DOHH2 (cell line): ENCODE results near the gene BBS12.
A peak's percentile ranks its signal among the peaks of the same experiment; 100 is the strongest.

ENCODE experiments used
- H3F3A ChIP-seq: fragments of 200-600 bp; sonication (generic), shearing (Covaris generic); 2 replicates; pipeline ENCODE4 v1.6.0; 2016; ENCODE audit warnings: antibody characterized with exemption, mild to moderate bottlenecking; ENCODE audit not compliant: control insufficient read depth, insufficient read depth
- H3K27ac ChIP-seq: fragments of 200-600 bp; sonication (generic); 2 replicates; pipeline ENCODE4 v1.5.1; 2014; ENCODE audit warnings: low read depth, mild to moderate bottlenecking, low read length, moderate library complexity
- H3K27me3 ChIP-seq: fragments of 200-600 bp; sonication (generic); 2 replicates; pipeline ENCODE4 v1.6.1; 2014; ENCODE audit warnings: mild to moderate bottlenecking, low read length, mixed read lengths; ENCODE audit not compliant: control insufficient read depth
- H3K36me3 ChIP-seq: fragments of 200-600 bp; sonication (generic); 2 replicates; pipeline ENCODE4 v1.6.1; 2014; ENCODE audit warnings: mild to moderate bottlenecking, low read length, moderate library complexity, mixed read lengths; ENCODE audit not compliant: control insufficient read depth
- H3K4me1 ChIP-seq: fragments of 200-600 bp; sonication (generic); 2 replicates; pipeline ENCODE4 v1.6.1; 2014; ENCODE audit warnings: mild to moderate bottlenecking, low read length, mixed read lengths; ENCODE audit not compliant: control insufficient read depth
- H3K4me2 ChIP-seq: fragments of 200-600 bp; sonication (generic); 2 replicates; pipeline ENCODE4 v1.6.0; 2014; ENCODE audit warnings: mild to moderate bottlenecking, low read length, moderate library complexity
- H3K4me3 ChIP-seq: fragments of 200-600 bp; sonication (generic); 2 replicates; pipeline ENCODE4 v1.5.1; 2014; ENCODE audit warnings: mild to moderate bottlenecking, low read length, mixed read lengths
- H3K79me2 ChIP-seq: fragments of 200-600 bp; sonication (generic); 2 replicates; pipeline ENCODE4 v1.6.1; 2014; ENCODE audit warnings: mild to moderate bottlenecking, low read length, mixed read lengths; ENCODE audit not compliant: control insufficient read depth
- H3K9me2 ChIP-seq: fragments of 200-600 bp; sonication (generic); replicated peaks from 2 replicates; pipeline ENCODE4 v1.6.1; 2014; ENCODE audit warnings: mild to moderate bottlenecking, low read length, mixed read lengths; ENCODE audit not compliant: control insufficient read depth
- H3K9me3 ChIP-seq: fragments of 200-600 bp; sonication (generic); 2 replicates; pipeline ENCODE4 v1.6.1; 2014; ENCODE audit warnings: antibody characterized with exemption, low read length, mixed read lengths; ENCODE audit not compliant: control insufficient read depth, insufficient read depth
- H4K20me1 ChIP-seq: fragments of 200-600 bp; sonication (generic); 2 replicates; pipeline ENCODE4 v1.6.0; 2014; ENCODE audit warnings: low read depth, mild to moderate bottlenecking, antibody characterized with exemption, low read length, moderate library complexity; ENCODE audit not compliant: control insufficient read depth, insufficient read depth
- CTCF ChIP-seq: fragments of 200-600 bp; sonication (generic); IDR thresholded peaks from one replicate; pipeline ENCODE4 v1.5.1; 2014; ENCODE audit warnings: antibody characterized with exemption, mild to moderate bottlenecking, low read depth, low read length; ENCODE audit not compliant: poor library complexity, severe bottlenecking
- EZH2phosphoT487 ChIP-seq: fragments of 200-600 bp; sonication (generic); IDR thresholded peaks from 2 replicates; pipeline ENCODE4 v1.6.1; 2017; ENCODE audit warnings: borderline replicate concordance, mild to moderate bottlenecking, antibody characterized with exemption, low read length, moderate library complexity, mixed read lengths

BBS12 gene

GRCh38 chr4:122728856-122729255 lies 3.6 kb upstream of the BBS12 start:
- H3F3A ChIP-seq: no peaks in the 10 kb centered on the region
- no peaks in the 10 kb centered on the region for H3K79me2 ChIP-seq
- H3K27ac ChIP-seq: no peak overlapping the region
- no peaks in the 10 kb centered on the region for H3K9me3 ChIP-seq
- no peaks in the 10 kb centered on the region for H3K36me3 ChIP-seq
- no peaks in the 10 kb centered on the region for H4K20me1 ChIP-seq
- no peaks in the 10 kb centered on the region for H3K9me2 ChIP-seq
- TF ChIP-seq CTCF: no peak
- no peak for TF ChIP-seq EZH2phosphoT487
- no peak overlapping the region for H3K4me2 ChIP-seq
- peaks cover 14% of the 10 kb centered on the region for H3K4me1 ChIP-seq
- no peaks in the 10 kb centered on the region for H3K27me3 ChIP-seq
- no peak overlapping the region for H3K4me3 ChIP-seq

GRCh38 chr4:122731676-122732075 lies 828 bp upstream of the BBS12 start:
- Histone ChIP-seq H3K4me3 (peak overlapping the region; percentile 62), H4K20me1 (no peaks in the 10 kb centered on the region), H3K27ac (no peak overlapping the region), H3K27me3 (no peaks in the 10 kb centered on the region), H3K9me2 (no peaks in the 10 kb centered on the region), H3K4me1 (peaks cover 14% of the 10 kb centered on the region), H3K36me3 (no peaks in the 10 kb centered on the region), H3K9me3 (no peaks in the 10 kb centered on the region), H3F3A (no peaks in the 10 kb centered on the region), H3K79me2 (no peaks in the 10 kb centered on the region), H3K4me2 (peak overlapping the region; percentile 71)
- TF ChIP-seq EZH2phosphoT487 (no peak), CTCF (no peak)

- peak overlapping the region; percentile 87 for H3K4me3 ChIP-seq
These were observed 1.2 kb downstream of the BBS12 start for GRCh38 chr4:122733787-122734120.

More at GRCh38 chr4:122733787-122734120, 1.2 kb downstream of the BBS12 start:
- H3K4me1 ChIP-seq: peaks cover 14% of the 10 kb centered on the region
- H3K9me3 ChIP-seq: no peaks in the 10 kb centered on the region
- no peaks in the 10 kb centered on the region for H4K20me1 ChIP-seq
- peak overlapping the region; percentile 89 for H3K4me2 ChIP-seq
- H3K36me3 ChIP-seq: no peaks in the 10 kb centered on the region
- no peak overlapping the region for H3K27ac ChIP-seq
- no peaks in the 10 kb centered on the region for H3K79me2 ChIP-seq
- no peaks in the 10 kb centered on the region for H3K9me2 ChIP-seq
- TF ChIP-seq CTCF: no peak
- no peaks in the 10 kb centered on the region for H3F3A ChIP-seq
- H3K27me3 ChIP-seq: no peaks in the 10 kb centered on the region
